Sigmoid colon (tissue), 4 donors: Measurements from ENCODE around the gene BHLHA9.

Experiments
- EP300 ChIP-seq, 4 donors: sonication (generic); formaldehyde crosslinking; IDR thresholded peaks; one replicate each; pipeline ENCODE4 v1.6.1; 2017; ENCODE audit warnings: antibody characterized with exemption in 4 of 4
- POLR2A ChIP-seq, 2 donors: fragments of 450-650 bp; IDR thresholded peaks; one replicate each; pipeline ENCODE4 v1.6.1; 2016; ENCODE audit warnings: antibody characterized with exemption in 2 of 2, mild to moderate bottlenecking in 2 of 2, moderate library complexity in 2 of 2
- TF ChIP-seq, protein P1 (sequence below), 4 experiments: fragments of 450-650 bp in 3 of 4; fragments of 200-600 bp in 1 of 4; IDR thresholded peaks; one replicate each; pipeline ENCODE4 v1.5.1; 2016 to 2019; ENCODE audit warnings: antibody characterized with exemption in 4 of 4, mild to moderate bottlenecking in 3 of 4, moderate library complexity in 2 of 4

DNA sequence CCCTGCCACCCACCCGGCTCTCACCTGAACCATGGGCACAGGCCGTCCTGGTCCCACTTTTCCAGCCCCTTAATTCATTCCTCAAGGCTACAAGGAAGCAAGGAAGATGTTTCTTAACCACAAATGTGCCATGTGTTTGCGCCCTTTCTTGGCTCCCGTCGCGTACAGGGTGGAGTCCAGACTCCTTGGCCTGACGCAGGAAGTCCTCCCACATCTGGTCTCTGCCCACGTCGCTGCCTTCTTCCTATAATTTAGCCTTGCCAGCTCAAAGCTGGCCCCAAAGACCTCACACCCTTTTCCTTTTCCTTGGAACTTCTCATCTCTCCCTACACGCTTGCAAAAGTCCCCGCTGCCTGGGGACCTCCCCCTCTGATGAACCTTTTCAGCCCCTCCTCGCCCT, 38.8 kb upstream of the BHLHA9 start:
- TF ChIP-seq, protein P1, sequence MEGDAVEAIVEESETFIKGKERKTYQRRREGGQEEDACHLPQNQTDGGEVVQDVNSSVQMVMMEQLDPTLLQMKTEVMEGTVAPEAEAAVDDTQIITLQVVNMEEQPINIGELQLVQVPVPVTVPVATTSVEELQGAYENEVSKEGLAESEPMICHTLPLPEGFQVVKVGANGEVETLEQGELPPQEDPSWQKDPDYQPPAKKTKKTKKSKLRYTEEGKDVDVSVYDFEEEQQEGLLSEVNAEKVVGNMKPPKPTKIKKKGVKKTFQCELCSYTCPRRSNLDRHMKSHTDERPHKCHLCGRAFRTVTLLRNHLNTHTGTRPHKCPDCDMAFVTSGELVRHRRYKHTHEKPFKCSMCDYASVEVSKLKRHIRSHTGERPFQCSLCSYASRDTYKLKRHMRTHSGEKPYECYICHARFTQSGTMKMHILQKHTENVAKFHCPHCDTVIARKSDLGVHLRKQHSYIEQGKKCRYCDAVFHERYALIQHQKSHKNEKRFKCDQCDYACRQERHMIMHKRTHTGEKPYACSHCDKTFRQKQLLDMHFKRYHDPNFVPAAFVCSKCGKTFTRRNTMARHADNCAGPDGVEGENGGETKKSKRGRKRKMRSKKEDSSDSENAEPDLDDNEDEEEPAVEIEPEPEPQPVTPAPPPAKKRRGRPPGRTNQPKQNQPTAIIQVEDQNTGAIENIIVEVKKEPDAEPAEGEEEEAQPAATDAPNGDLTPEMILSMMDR (IDR thresholded peaks at IDR 0.05) = no peak
- TF ChIP-seq POLR2A (IDR thresholded peaks at IDR 0.05) (no peak), EP300 (IDR thresholded peaks at IDR 0.05) (no peak)
